ENCODE data around the gene NPAT. TPM values are rescaled to one million over a fixed set of nuclear protein-coding genes. Genes with fewer than 3 reads are reported as not detected.
A peak's percentile ranks its signal among the peaks of the same experiment; 100 is the strongest.

NPAT gene
- total RNA-seq, 6 donors from 2014 or later = 9.5 to 21.3 (median 12.8) TPM

GRCh38 chr11:108213784-108214183 is 8.7 kb downstream of the NPAT start:
- no peaks in the 10 kb centered on the region for H3K27me3 ChIP-seq
- peaks cover 0 to 6% (median 1%) of the 10 kb centered on the region in 4 donors for H3K4me1 ChIP-seq
- ATAC-seq (ENCODE audit: low FRiP score in 2 of 2) (no peak), DNase-seq (no peak)
- TF ChIP-seq POLR2A (IDR thresholded peaks at IDR 0.05) = no peak
- H3K27ac ChIP-seq = no peak overlapping the region
- WGBS, 2 donors = 44 to 94% methylated on average over 2 of the region's 2 CpGs
- H3K9me3 ChIP-seq = no peaks in the 10 kb centered on the region
- no peak overlapping the region for H3K4me3 ChIP-seq
- H3K36me3 ChIP-seq = peaks cover 0 to 34% (median 11%) of the 10 kb centered on the region in 4 donors

GRCh38 chr11:108210441-108210840 is 12.0 kb downstream of the NPAT start:
- WGBS, 2 donors = 89 to 93% methylated on average over 1 of the region's 1 CpG
- DNase-seq (no peak), ATAC-seq (ENCODE audit: low FRiP score in 2 of 2) (no peak)
- Histone ChIP-seq H3K4me3 (no peak overlapping the region), H3K4me1 (peaks cover 0 to 3% (median 0%) of the 10 kb centered on the region in 4 donors), H3K27me3 (no peaks in the 10 kb centered on the region), H3K9me3 (no peaks in the 10 kb centered on the region), H3K27ac (no peak overlapping the region), H3K36me3 (peaks cover 0 to 62% (median 27%) of the 10 kb centered on the region in 4 donors)
- TF ChIP-seq POLR2AphosphoS5 (IDR thresholded peaks at IDR 0.05) = no peak
- no peak for TF ChIP-seq POLR2A (IDR thresholded peaks at IDR 0.05)
- TF ChIP-seq EP300 (IDR thresholded peaks at IDR 0.05) = no peak
- no peak for TF ChIP-seq CTCF (IDR thresholded peaks at IDR 0.05)

- ATAC-seq (ENCODE audit: low FRiP score in 2 of 2) (no peak), DNase-seq (peak in 1 of 2 donors; percentile 52)
- peaks cover 0 to 4% (median 1%) of the 10 kb centered on the region in 4 donors for H3K4me1 ChIP-seq
- no peak overlapping the region for H3K27ac ChIP-seq
- no peak for TF ChIP-seq POLR2A (IDR thresholded peaks at IDR 0.05)
- TF ChIP-seq EP300 (IDR thresholded peaks at IDR 0.05) = no peak
- TF ChIP-seq POLR2AphosphoS5 (IDR thresholded peaks at IDR 0.05) = no peak
- TF ChIP-seq CTCF (IDR thresholded peaks at IDR 0.05) = no peak
- no peaks in the 10 kb centered on the region for H3K27me3 ChIP-seq
- peaks cover 0 to 59% (median 24%) of the 10 kb centered on the region in 4 donors for H3K36me3 ChIP-seq
- 96 to 98% methylated on average over 5 of the region's 6 CpGs for WGBS, 2 donors
- H3K9me3 ChIP-seq = no peaks in the 10 kb centered on the region
- no peak overlapping the region for H3K4me3 ChIP-seq
Measured at GRCh38 chr11:108207683-108208060, 14.8 kb downstream of the NPAT start.

GRCh38 chr11:108206969-108207682 is 15.3 kb downstream of the NPAT start:
- ATAC-seq (ENCODE audit: low FRiP score in 2 of 2) = peak in 1 of 2 donors; percentile 64
- DNase-seq = no peak
- Histone ChIP-seq H3K4me1 (peaks cover 0 to 4% (median 1%) of the 10 kb centered on the region in 4 donors), H3K27ac (no peak overlapping the region), H3K27me3 (no peaks in the 10 kb centered on the region), H3K9me3 (no peaks in the 10 kb centered on the region), H3K4me3 (no peak overlapping the region), H3K36me3 (peaks cover 0 to 56% (median 22%) of the 10 kb centered on the region in 4 donors)
- TF ChIP-seq POLR2AphosphoS5 (IDR thresholded peaks at IDR 0.05) (no peak), CTCF (IDR thresholded peaks at IDR 0.05) (no peak), POLR2A (IDR thresholded peaks at IDR 0.05) (no peak), EP300 (IDR thresholded peaks at IDR 0.05) (no peak)
- WGBS, 2 donors = 83 to 100% methylated on average over 4 to 8 of the region's 8 CpGs

GRCh38 chr11:108206171-108206570 is 16.3 kb downstream of the NPAT start:
- Histone ChIP-seq H3K9me3 (no peaks in the 10 kb centered on the region), H3K4me3 (no peak overlapping the region), H3K27me3 (no peaks in the 10 kb centered on the region), H3K27ac (no peak overlapping the region), H3K36me3 (peaks cover 0 to 53% (median 20%) of the 10 kb centered on the region in 4 donors), H3K4me1 (peaks cover 0 to 4% (median 1%) of the 10 kb centered on the region in 4 donors)
- no peak for ATAC-seq (ENCODE audit: low FRiP score in 2 of 2)
- DNase-seq = no peak
- WGBS, 2 donors = 99 to 100% methylated on average over 5 to 6 of the region's 6 CpGs
- TF ChIP-seq POLR2A (IDR thresholded peaks at IDR 0.05) (no peak), EP300 (IDR thresholded peaks at IDR 0.05) (no peak), POLR2AphosphoS5 (IDR thresholded peaks at IDR 0.05) (no peak), CTCF (IDR thresholded peaks at IDR 0.05) (no peak)

Data from upper lobe of left lung (tissue), 6 donors.